ENCODE measurements around the gene TPCN2. TPM values are rescaled to one million over a fixed set of nuclear protein-coding genes. Genes with fewer than 3 reads are reported as not detected.

Gene TPCN2
- polyA plus RNA-seq, 1 donor from 2014 or later, result 14.2 TPM

DNA sequence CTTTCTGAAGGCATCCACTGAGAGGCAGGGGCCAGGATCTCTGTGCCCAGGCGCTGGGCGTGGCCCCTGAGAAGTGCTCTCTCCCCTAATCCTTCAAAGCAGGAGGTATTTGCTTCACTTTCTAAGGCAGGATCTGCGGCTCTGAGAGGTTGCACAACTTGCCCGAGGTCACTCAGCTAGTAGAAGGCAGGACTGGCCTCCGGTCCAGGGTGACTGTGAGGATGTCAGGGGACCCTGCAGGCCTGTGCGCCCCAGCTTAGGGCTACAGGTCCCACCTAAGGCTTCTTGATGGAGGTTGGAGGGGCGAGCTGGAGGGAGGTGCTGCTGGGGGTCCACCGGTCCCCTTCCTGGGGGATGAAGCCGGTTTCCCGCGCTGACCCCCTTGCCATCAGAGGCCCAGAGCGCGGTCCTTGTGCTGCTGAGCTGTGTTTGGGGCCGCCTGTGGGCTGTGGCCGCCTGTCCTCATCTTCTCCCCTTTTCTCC, 108.0 kb downstream of the TPCN2 start:
- no peak overlapping the region for H3K4me2 ChIP-seq (ENCODE audit: low read length)
- no peaks in the 10 kb centered on the region for H4K20me1 ChIP-seq (ENCODE audit: insufficient read depth)
- H2AFZ ChIP-seq (ENCODE audit: low read depth, low read length), result no peak overlapping the region

GRCh38 chr11:69157156-69157821, 108.6 kb downstream of the TPCN2 start:
- TF ChIP-seq MXI1 (conservative IDR thresholded peaks at IDR 0.05; ENCODE audit: poor library complexity, severe bottlenecking) (no peak), TAF1 (IDR thresholded peaks at IDR 0.05; ENCODE audit: low read depth) (no peak), EZH2 (IDR thresholded peaks at IDR 0.05; ENCODE audit: borderline replicate concordance, insufficient read depth, low read length, poor library complexity, severe bottlenecking) (no peak), SMC3 (conservative IDR thresholded peaks at IDR 0.05; ENCODE audit: poor library complexity) (no peak)
- TF ChIP-seq, protein P1, sequence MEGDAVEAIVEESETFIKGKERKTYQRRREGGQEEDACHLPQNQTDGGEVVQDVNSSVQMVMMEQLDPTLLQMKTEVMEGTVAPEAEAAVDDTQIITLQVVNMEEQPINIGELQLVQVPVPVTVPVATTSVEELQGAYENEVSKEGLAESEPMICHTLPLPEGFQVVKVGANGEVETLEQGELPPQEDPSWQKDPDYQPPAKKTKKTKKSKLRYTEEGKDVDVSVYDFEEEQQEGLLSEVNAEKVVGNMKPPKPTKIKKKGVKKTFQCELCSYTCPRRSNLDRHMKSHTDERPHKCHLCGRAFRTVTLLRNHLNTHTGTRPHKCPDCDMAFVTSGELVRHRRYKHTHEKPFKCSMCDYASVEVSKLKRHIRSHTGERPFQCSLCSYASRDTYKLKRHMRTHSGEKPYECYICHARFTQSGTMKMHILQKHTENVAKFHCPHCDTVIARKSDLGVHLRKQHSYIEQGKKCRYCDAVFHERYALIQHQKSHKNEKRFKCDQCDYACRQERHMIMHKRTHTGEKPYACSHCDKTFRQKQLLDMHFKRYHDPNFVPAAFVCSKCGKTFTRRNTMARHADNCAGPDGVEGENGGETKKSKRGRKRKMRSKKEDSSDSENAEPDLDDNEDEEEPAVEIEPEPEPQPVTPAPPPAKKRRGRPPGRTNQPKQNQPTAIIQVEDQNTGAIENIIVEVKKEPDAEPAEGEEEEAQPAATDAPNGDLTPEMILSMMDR (IDR thresholded peaks at IDR 0.05; ENCODE audit: poor library complexity, severe bottlenecking), result no peak
- no peak overlapping the region for H3K9ac ChIP-seq (ENCODE audit: low read length)
- no peaks in the 10 kb centered on the region for H3K36me3 ChIP-seq (ENCODE audit: insufficient read depth, low read length)
- no peaks in the 10 kb centered on the region for H3K9me2 ChIP-seq (ENCODE audit: insufficient read depth, low read length)
- no peak overlapping the region for H3K27ac ChIP-seq (ENCODE audit: low read length)
- H3K4me3 ChIP-seq (ENCODE audit: low read length), result no peak overlapping the region
- H3K9me3 ChIP-seq (ENCODE audit: low read length), result no peaks in the 10 kb centered on the region
- no peaks in the 10 kb centered on the region for H3F3A ChIP-seq (ENCODE audit: insufficient read depth, low read length, poor library complexity, severe bottlenecking)
- no peak overlapping the region for H2AFZ ChIP-seq (ENCODE audit: low read depth, low read length)
- no peaks in the 10 kb centered on the region for H3K27me3 ChIP-seq (ENCODE audit: insufficient read depth, low read depth, low read length)
- no peaks in the 10 kb centered on the region for H3K79me2 ChIP-seq (replicated peaks; ENCODE audit: insufficient read depth, low read length)
- H3K4me2 ChIP-seq (ENCODE audit: low read length), result no peak overlapping the region
- no peaks in the 10 kb centered on the region for H4K20me1 ChIP-seq (ENCODE audit: insufficient read depth)

More for the DNA sequence above, 108.0 kb downstream of the TPCN2 start:
- H3K9me2 ChIP-seq (ENCODE audit: insufficient read depth, low read length), result no peaks in the 10 kb centered on the region
- H3K9me3 ChIP-seq (ENCODE audit: low read length), result no peaks in the 10 kb centered on the region
- H3K79me2 ChIP-seq (replicated peaks; ENCODE audit: insufficient read depth, low read length), result no peaks in the 10 kb centered on the region
- no peak overlapping the region for H3K9ac ChIP-seq (ENCODE audit: low read length)
- no peak overlapping the region for H3K4me3 ChIP-seq (ENCODE audit: low read length)
- no peaks in the 10 kb centered on the region for H3K27me3 ChIP-seq (ENCODE audit: insufficient read depth, low read depth, low read length)
- H3K36me3 ChIP-seq (ENCODE audit: insufficient read depth, low read length), result no peaks in the 10 kb centered on the region
- no peaks in the 10 kb centered on the region for H3F3A ChIP-seq (ENCODE audit: insufficient read depth, low read length, poor library complexity, severe bottlenecking)
- no peak overlapping the region for H3K27ac ChIP-seq (ENCODE audit: low read length)
- TF ChIP-seq, protein P1 (IDR thresholded peaks at IDR 0.05; ENCODE audit: poor library complexity, severe bottlenecking), result no peak
- no peak for TF ChIP-seq SMC3 (conservative IDR thresholded peaks at IDR 0.05; ENCODE audit: poor library complexity)
- TF ChIP-seq EP300 (conservative IDR thresholded peaks at IDR 0.05; ENCODE audit: poor library complexity, severe bottlenecking), result no peak
- no peak for TF ChIP-seq POLR2AphosphoS5 (IDR thresholded peaks at IDR 0.05)
- TF ChIP-seq, protein P2, sequence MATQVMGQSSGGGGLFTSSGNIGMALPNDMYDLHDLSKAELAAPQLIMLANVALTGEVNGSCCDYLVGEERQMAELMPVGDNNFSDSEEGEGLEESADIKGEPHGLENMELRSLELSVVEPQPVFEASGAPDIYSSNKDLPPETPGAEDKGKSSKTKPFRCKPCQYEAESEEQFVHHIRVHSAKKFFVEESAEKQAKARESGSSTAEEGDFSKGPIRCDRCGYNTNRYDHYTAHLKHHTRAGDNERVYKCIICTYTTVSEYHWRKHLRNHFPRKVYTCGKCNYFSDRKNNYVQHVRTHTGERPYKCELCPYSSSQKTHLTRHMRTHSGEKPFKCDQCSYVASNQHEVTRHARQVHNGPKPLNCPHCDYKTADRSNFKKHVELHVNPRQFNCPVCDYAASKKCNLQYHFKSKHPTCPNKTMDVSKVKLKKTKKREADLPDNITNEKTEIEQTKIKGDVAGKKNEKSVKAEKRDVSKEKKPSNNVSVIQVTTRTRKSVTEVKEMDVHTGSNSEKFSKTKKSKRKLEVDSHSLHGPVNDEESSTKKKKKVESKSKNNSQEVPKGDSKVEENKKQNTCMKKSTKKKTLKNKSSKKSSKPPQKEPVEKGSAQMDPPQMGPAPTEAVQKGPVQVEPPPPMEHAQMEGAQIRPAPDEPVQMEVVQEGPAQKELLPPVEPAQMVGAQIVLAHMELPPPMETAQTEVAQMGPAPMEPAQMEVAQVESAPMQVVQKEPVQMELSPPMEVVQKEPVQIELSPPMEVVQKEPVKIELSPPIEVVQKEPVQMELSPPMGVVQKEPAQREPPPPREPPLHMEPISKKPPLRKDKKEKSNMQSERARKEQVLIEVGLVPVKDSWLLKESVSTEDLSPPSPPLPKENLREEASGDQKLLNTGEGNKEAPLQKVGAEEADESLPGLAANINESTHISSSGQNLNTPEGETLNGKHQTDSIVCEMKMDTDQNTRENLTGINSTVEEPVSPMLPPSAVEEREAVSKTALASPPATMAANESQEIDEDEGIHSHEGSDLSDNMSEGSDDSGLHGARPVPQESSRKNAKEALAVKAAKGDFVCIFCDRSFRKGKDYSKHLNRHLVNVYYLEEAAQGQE (IDR thresholded peaks at IDR 0.05; ENCODE audit: borderline replicate concordance), result no peak
- TF ChIP-seq MXI1 (conservative IDR thresholded peaks at IDR 0.05; ENCODE audit: poor library complexity, severe bottlenecking), result no peak
- no peak for TF ChIP-seq TAF1 (IDR thresholded peaks at IDR 0.05; ENCODE audit: low read depth)
- TF ChIP-seq EZH2 (IDR thresholded peaks at IDR 0.05; ENCODE audit: borderline replicate concordance, insufficient read depth, low read length, poor library complexity, severe bottlenecking), result no peak
- TF ChIP-seq RAD21 (conservative IDR thresholded peaks at IDR 0.05), result no peak

All from neural cell (in vitro differentiated cells).